Gastrocnemius medialis (tissue), 4 donors: ENCODE measurements around the gene YKT6. TPM values are rescaled to one million over a fixed set of nuclear protein-coding genes. Genes with fewer than 3 reads are reported as not detected.
"Not testable (repeated sequence)": the region's sequence is repeated elsewhere in the genome, so short reads cannot be mapped to it uniquely, and the experiment has no call there.

ENCODE experiments used
- ATAC-seq, 2 donors: fragments of 150-250 bp; one replicate each; pipeline ENCODE4 v1.9.1; 2016
- DNase-seq, 2 donors: peaks; one replicate each; pipeline ENCODE4 v3.0.0-alpha.2; 2019
- H3K27ac ChIP-seq, 4 donors: fragments of 200-600 bp; sonication (generic); 1 replicate in 1 of 4; 2 replicates in 3 of 4; pipeline ENCODE4 v1.5.1; 2016 to 2018; ENCODE audit warnings: mild to moderate bottlenecking in 2 of 4, moderate library complexity in 1 of 4
- H3K27me3 ChIP-seq, 3 donors: fragments of 200-600 bp; sonication (generic) in 2 of 3; 1 replicate in 1 of 3; 2 replicates in 2 of 3; pipeline versions ENCODE4 v1.5.1 to v1.6.0; 2016 to 2019; ENCODE audit warnings: mild to moderate bottlenecking in 1 of 3, moderate library complexity in 1 of 3
- H3K36me3 ChIP-seq, 2 donors: fragments of 200-600 bp; sonication (generic) in 1 of 2; one replicate each; pipeline ENCODE4 v1.5.1; 2017 to 2018
- H3K4me1 ChIP-seq, 2 donors: fragments of 200-600 bp; sonication (generic) in 1 of 2; one replicate each; pipeline ENCODE4 v1.5.1; 2016 to 2017; ENCODE audit warnings: mild to moderate bottlenecking in 2 of 2
- H3K4me3 ChIP-seq, 4 donors: fragments of 200-600 bp; sonication (generic) in 3 of 4; 1 replicate in 1 of 4; 2 replicates in 3 of 4; pipeline ENCODE4 v1.5.1; 2016 to 2019; ENCODE audit warnings: mild to moderate bottlenecking in 2 of 4
- H3K9me3 ChIP-seq, 3 donors: fragments of 200-600 bp; sonication (generic) in 2 of 3; 1 replicate in 1 of 3; 2 replicates in 2 of 3; pipeline ENCODE4 v1.5.1; 2016 to 2019
- POLR2A ChIP-seq, 2 donors: fragments of 450-650 bp; IDR thresholded peaks; one replicate each; pipeline ENCODE4 v1.6.1; 2017; ENCODE audit warnings: antibody characterized with exemption in 2 of 2, mild to moderate bottlenecking in 2 of 2, moderate library complexity in 2 of 2
- in situ Hi-C, 4 donors: fragments of 200-750 bp; cut with MboI; loops; one replicate each; pipeline versions ENCODE4 v1.15.0 to v1.8.0; 2017; ENCODE audit warnings: low sequenced_read_pairs in 4 of 4
- intact Hi-C: fragments of 100-400 bp; cut with DNase I; formaldehyde crosslinking; loops from one replicate; pipeline ENCODE4 v1.15.1; 2023; ENCODE audit warnings: low total_unique reads
- total RNA-seq, 4 donors: library from RNA; depleted of rRNA; stranded (reverse); fragments of >200 nt; gene quantifications; one replicate each; pipeline versions ENCODE4 v1.1.0 to v1.2.3, GENCODE V29; 2016
- TF ChIP-seq, protein P1 (sequence below), 5 experiments: fragments of 450-650 bp in 3 of 5; fragments of 200-600 bp in 2 of 5; sonication (generic) in 2 of 5; IDR thresholded peaks in 4 of 5; conservative IDR thresholded peaks in 1 of 5; 1 replicate in 4 of 5; 2 replicates in 1 of 5; pipeline ENCODE4 v1.5.1; 2016 to 2019; ENCODE audit warnings: antibody characterized with exemption in 5 of 5, mild to moderate bottlenecking in 3 of 5, moderate library complexity in 3 of 5

YKT6 gene
- total RNA-seq, 4 donors from 2014 or later, result 37.9 to 79.5 (median 72.5) TPM

DNA sequence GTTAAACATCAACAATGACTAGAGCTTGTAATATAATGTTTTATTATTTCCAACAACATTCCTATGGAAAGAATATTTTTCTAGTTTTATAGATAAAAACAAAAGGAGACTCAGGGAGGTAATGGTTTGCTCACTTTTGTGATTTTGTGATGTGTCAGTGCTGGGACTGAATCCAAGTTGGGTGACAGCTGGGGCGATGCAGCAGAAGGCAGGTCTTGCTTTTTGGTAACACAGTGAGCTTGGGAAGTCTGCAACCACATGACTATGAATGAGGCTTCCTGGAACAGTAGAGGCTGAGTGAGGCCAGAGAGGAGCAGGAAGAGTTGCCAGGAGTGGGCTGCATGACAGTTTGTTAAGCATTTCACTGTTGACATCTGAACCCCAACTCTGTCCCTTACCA is 4.9 kb upstream of the YKT6 start:
- Histone ChIP-seq H3K4me1 (no peaks in the 10 kb centered on the region), H3K36me3 (no peaks in the 10 kb centered on the region), H3K4me3 (no peak overlapping the region), H3K27me3 (no peaks in the 10 kb centered on the region), H3K27ac (no peak overlapping the region), H3K9me3 (no peaks in the 10 kb centered on the region)
- no peak for DNase-seq
- in situ Hi-C loops (no loop called here), intact Hi-C loops (loop anchor here (2.0 kb wide), 1 partner anchor 175 kb away; no protein-coding TSS in a partner anchor)
- TF ChIP-seq, protein P1, sequence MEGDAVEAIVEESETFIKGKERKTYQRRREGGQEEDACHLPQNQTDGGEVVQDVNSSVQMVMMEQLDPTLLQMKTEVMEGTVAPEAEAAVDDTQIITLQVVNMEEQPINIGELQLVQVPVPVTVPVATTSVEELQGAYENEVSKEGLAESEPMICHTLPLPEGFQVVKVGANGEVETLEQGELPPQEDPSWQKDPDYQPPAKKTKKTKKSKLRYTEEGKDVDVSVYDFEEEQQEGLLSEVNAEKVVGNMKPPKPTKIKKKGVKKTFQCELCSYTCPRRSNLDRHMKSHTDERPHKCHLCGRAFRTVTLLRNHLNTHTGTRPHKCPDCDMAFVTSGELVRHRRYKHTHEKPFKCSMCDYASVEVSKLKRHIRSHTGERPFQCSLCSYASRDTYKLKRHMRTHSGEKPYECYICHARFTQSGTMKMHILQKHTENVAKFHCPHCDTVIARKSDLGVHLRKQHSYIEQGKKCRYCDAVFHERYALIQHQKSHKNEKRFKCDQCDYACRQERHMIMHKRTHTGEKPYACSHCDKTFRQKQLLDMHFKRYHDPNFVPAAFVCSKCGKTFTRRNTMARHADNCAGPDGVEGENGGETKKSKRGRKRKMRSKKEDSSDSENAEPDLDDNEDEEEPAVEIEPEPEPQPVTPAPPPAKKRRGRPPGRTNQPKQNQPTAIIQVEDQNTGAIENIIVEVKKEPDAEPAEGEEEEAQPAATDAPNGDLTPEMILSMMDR (IDR thresholded peaks at IDR 0.05 in 4 of 5, conservative IDR thresholded peaks at IDR 0.05 in 1 of 5), result no peak
- TF ChIP-seq POLR2A (IDR thresholded peaks at IDR 0.05), result no peak
- ATAC-seq, result no peak

DNA sequence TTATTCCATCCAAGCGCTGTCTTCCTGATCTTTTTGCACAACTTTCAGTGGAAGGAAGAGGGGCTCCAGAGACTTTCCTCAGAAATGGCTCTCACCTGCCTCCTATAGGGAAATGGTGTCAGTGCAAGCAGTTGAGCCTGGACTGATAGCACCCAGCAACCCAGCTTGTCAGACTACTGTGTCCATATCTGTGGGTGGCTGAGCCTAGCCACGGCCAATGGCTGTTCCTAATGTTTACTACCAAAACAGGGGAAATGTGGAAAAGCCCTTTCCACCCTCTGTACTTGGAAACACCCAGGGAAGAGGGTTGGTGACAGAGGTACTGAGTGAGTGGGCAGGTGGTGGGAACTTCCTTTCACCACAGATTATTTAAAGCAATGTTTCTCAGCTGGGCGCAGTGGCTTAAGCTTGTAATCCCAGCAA is 4.3 kb upstream of the YKT6 start:
- in situ Hi-C loops (no loop called here), intact Hi-C loops (loop anchor here (2.0 kb wide), 1 partner anchor 176 kb away; no protein-coding TSS in a partner anchor)
- TF ChIP-seq, protein P1 (IDR thresholded peaks at IDR 0.05 in 4 of 5, conservative IDR thresholded peaks at IDR 0.05 in 1 of 5), result peak in 4 of 5 experiments; percentile 18 to 59 (median 48)
- TF ChIP-seq POLR2A (IDR thresholded peaks at IDR 0.05), result no peak
- Histone ChIP-seq H3K9me3 (no peaks in the 10 kb centered on the region), H3K27me3 (no peaks in the 10 kb centered on the region), H3K4me1 (peaks cover 1 to 2% of the 10 kb centered on the region in 2 donors), H3K27ac (no peak overlapping the region), H3K36me3 (no peaks in the 10 kb centered on the region), H3K4me3 (no peak overlapping the region)
- ATAC-seq (peak in 1 of 2 donors; percentile 17), DNase-seq (no peak)

DNA sequence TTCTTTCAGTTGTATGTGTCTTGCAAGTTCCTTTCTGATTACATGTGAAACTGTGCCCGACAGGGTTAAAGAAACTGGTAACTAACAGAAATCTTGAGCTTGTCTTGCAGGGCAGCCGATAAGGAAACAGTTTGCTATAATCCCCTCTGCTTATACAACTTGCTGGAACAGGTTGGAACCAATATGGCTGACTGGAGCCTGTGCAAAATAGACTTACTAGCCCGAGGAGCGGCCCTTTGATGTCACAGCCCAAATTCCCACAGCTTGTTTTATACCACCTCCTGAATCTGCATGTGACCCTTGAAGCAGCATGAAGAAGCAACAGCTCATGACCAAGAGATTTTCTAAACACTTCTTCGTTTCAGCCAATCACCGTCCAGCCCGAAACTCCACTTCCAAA is 3.3 kb upstream of the YKT6 start:
- peaks cover 11 to 12% of the 10 kb centered on the region in 2 donors for H3K4me1 ChIP-seq
- H3K36me3 ChIP-seq, result no peaks in the 10 kb centered on the region
- ATAC-seq (no peak), DNase-seq (no peak)
- no peaks in the 10 kb centered on the region for H3K9me3 ChIP-seq
- in situ Hi-C loops, result no loop called here
- H3K27me3 ChIP-seq, result no peaks in the 10 kb centered on the region
- no peak overlapping the region for H3K27ac ChIP-seq
- no peak overlapping the region for H3K4me3 ChIP-seq
- TF ChIP-seq, protein P1 (IDR thresholded peaks at IDR 0.05 in 4 of 5, conservative IDR thresholded peaks at IDR 0.05 in 1 of 5), result no peak
- TF ChIP-seq POLR2A (IDR thresholded peaks at IDR 0.05), result no peak
- intact Hi-C loops, result loop anchor here (2.0 kb wide), 1 partner anchor 177 kb away; no protein-coding TSS in a partner anchor

DNA sequence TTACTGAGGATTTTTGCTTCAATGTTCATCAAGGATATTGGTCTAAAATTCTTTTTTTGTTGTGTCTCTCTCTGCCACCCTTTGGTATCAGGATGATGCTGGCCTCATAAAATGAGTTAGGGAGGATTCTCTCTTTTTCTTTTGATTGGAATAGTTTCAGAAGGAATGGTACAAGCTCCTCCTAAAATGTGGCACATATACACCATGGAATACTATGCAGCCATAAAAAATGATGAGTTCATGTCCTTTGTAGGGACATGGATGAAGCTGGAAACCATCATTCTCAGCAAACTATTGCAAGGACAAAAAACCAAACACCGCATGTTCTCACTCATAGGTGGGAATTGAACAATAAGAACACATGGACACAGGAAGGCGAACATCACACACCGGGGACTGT is 615 bp upstream of the YKT6 start:
- Histone ChIP-seq H3K36me3 (peaks cover 0 to 10% of the 10 kb centered on the region in 2 donors), H3K4me3 (peak overlapping the region in 3 of 4 donors; percentile 80 to 98 (median 90)), H3K4me1 (peaks cover 14% of the 10 kb centered on the region in 2 donors)
- in situ Hi-C loops, result loop anchor here in 1 of 4 donors (25.0 kb wide), 1 partner anchor 287 kb away; the partner anchor contains the start of gene NUDCD3
- ATAC-seq, H3K27ac ChIP-seq, DNase-seq, H3K27me3 ChIP-seq, H3K9me3 ChIP-seq: not testable (repeated sequence)
- intact Hi-C loops, result loop anchor here (1.0 to 2.0 kb wide), 2 partner anchors 77 to 118 kb away; partner anchors contain the start of genes POLD2 and POLM

DNA sequence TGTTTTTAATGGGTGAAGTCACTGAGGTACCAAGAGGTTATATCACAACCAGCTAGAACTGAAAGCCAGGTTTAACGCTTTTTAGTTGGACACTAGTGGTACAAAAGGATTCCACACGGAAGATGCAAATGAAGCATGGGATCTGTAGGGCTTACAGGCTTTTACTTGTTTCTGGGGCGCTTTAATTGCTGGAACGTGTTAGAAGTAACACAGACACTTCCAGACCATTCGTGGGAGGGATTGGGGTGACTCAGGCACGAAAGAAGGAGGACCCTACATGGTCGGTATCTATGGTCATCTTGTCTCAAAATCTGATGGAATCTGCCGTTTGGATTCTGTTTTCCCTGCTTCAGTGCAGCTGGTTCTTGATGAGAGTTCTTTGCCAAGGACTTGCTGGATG is 1.0 kb downstream of the YKT6 start:
- no peaks in the 10 kb centered on the region for H3K9me3 ChIP-seq
- H3K27me3 ChIP-seq, result no peaks in the 10 kb centered on the region
- H3K4me1 ChIP-seq, result peaks cover 14% of the 10 kb centered on the region in 2 donors
- intact Hi-C loops, result loop anchor here (2.0 kb wide), 1 partner anchor 79 kb away; the partner anchor contains the start of gene POLD2
- H3K4me3 ChIP-seq, result peak overlapping the region; percentile 80 to 98 (median 91)
- TF ChIP-seq, protein P1 (IDR thresholded peaks at IDR 0.05 in 4 of 5, conservative IDR thresholded peaks at IDR 0.05 in 1 of 5), result no peak
- no peak for TF ChIP-seq POLR2A (IDR thresholded peaks at IDR 0.05)
- DNase-seq, result no peak
- peak overlapping the region in 1 of 4 donors; percentile 87 for H3K27ac ChIP-seq
- in situ Hi-C loops, result loop anchor here in 1 of 4 donors (25.0 kb wide), 1 partner anchor 285 kb away; the partner anchor contains the start of gene NUDCD3
- ATAC-seq, result no peak
- peaks cover 0 to 27% of the 10 kb centered on the region in 2 donors for H3K36me3 ChIP-seq
